ENCODE results near the gene IFNL3. TPM values are rescaled to one million over a fixed set of nuclear protein-coding genes. Genes with fewer than 3 reads are reported as not detected.

IFNL3 gene
- total RNA-seq, 2 experiments from 2014 or later, result not detected

- CTCF ChIA-PET, result interaction anchor here (1.2 kb wide), 1 partner anchor 10 kb away, joined by 3 read pairs; no protein-coding TSS in a partner anchor
These were observed 20.6 kb upstream of the IFNL3 start for GRCh38 chr19:39265321-39265916.

GRCh38 chr19:39264306-39265290, 19.8 kb upstream of the IFNL3 start:
- no peak for TF ChIP-seq CTCF (IDR thresholded peaks at IDR 0.05)
- Mint-ChIP-seq H3K27ac (no peak overlapping the region), H3K9me3 (no peaks in the 10 kb centered on the region), H3K36me3 (ENCODE audit: low read depth) (no peaks in the 10 kb centered on the region), H3K4me3 (no peak overlapping the region), H3K4me1 (ENCODE audit: low read depth) (peaks cover 2% of the 10 kb centered on the region), H3K27me3 (peaks cover 31% of the 10 kb centered on the region)
- ChIA-PET POLR2A (no interaction called here), CTCF (interaction anchor here (1.2 kb wide), 1 partner anchor 10 kb away, joined by 3 read pairs; no protein-coding TSS in a partner anchor)
- DNase-seq, result no peak
- intact Hi-C loops (cut with micrococcal nuclease), result no loop called here
- ATAC-seq, result no peak

More at GRCh38 chr19:39265321-39265916, 20.6 kb upstream of the IFNL3 start:
- TF ChIP-seq CTCF (IDR thresholded peaks at IDR 0.05), result no peak
- Mint-ChIP-seq H3K27ac (no peak overlapping the region), H3K27me3 (peaks cover 31% of the 10 kb centered on the region), H3K36me3 (ENCODE audit: low read depth) (no peaks in the 10 kb centered on the region), H3K4me3 (no peak overlapping the region), H3K9me3 (no peaks in the 10 kb centered on the region), H3K4me1 (ENCODE audit: low read depth) (peaks cover 2% of the 10 kb centered on the region)
- intact Hi-C loops (cut with micrococcal nuclease), result no loop called here
- POLR2A ChIA-PET, result no interaction called here
- ATAC-seq (no peak), DNase-seq (no peak)

- peaks cover 2% of the 10 kb centered on the region for H3K4me1 Mint-ChIP-seq (ENCODE audit: low read depth)
- ATAC-seq, result no peak
These were observed 19.1 kb upstream of the IFNL3 start for GRCh38 chr19:39263912-39264305.

GRCh38 chr19:39262496-39262895, 17.7 kb upstream of the IFNL3 start:
- no peaks in the 10 kb centered on the region for H3K36me3 Mint-ChIP-seq (ENCODE audit: low read depth)
- intact Hi-C loops (cut with micrococcal nuclease), result no loop called here
- peaks cover 31% of the 10 kb centered on the region for H3K27me3 Mint-ChIP-seq
- no peaks in the 10 kb centered on the region for H3K9me3 Mint-ChIP-seq
- no peak for TF ChIP-seq CTCF (IDR thresholded peaks at IDR 0.05)
- ChIA-PET POLR2A (interaction anchor here (0.5 kb wide), 1 partner anchor 274 kb away, joined by 3 read pairs; no protein-coding TSS in a partner anchor), CTCF (interaction anchor here (1.0 kb wide), 1 partner anchor 10 kb away, joined by 3 read pairs; no protein-coding TSS in a partner anchor)
- no peak overlapping the region for H3K27ac Mint-ChIP-seq
- H3K4me3 Mint-ChIP-seq, result no peak overlapping the region
- no peak for ATAC-seq
- H3K4me1 Mint-ChIP-seq (ENCODE audit: low read depth), result peaks cover 7% of the 10 kb centered on the region
- DNase-seq, result no peak

More at GRCh38 chr19:39263912-39264305, 19.1 kb upstream of the IFNL3 start:
- ChIA-PET CTCF (no interaction called here), POLR2A (no interaction called here)
- no peak for TF ChIP-seq CTCF (IDR thresholded peaks at IDR 0.05)
- Mint-ChIP-seq H3K27ac (no peak overlapping the region), H3K36me3 (ENCODE audit: low read depth) (no peaks in the 10 kb centered on the region), H3K9me3 (no peaks in the 10 kb centered on the region), H3K4me3 (no peak overlapping the region), H3K27me3 (peaks cover 31% of the 10 kb centered on the region)
- DNase-seq, result no peak
- intact Hi-C loops (cut with micrococcal nuclease), result no loop called here

All from activated CD8-positive, alpha-beta T cell treated with anti-CD3 and anti-CD28 coated beads for 36 hours (primary cell).